ENCODE data around the gene ALG12. TPM values are rescaled to one million over a fixed set of nuclear protein-coding genes. Genes with fewer than 3 reads are reported as not detected.

Gene ALG12
- polyA plus RNA-seq, 1 of the 3 experiments (the other 2 are of a cell fraction) = 9.9 TPM

DNA sequence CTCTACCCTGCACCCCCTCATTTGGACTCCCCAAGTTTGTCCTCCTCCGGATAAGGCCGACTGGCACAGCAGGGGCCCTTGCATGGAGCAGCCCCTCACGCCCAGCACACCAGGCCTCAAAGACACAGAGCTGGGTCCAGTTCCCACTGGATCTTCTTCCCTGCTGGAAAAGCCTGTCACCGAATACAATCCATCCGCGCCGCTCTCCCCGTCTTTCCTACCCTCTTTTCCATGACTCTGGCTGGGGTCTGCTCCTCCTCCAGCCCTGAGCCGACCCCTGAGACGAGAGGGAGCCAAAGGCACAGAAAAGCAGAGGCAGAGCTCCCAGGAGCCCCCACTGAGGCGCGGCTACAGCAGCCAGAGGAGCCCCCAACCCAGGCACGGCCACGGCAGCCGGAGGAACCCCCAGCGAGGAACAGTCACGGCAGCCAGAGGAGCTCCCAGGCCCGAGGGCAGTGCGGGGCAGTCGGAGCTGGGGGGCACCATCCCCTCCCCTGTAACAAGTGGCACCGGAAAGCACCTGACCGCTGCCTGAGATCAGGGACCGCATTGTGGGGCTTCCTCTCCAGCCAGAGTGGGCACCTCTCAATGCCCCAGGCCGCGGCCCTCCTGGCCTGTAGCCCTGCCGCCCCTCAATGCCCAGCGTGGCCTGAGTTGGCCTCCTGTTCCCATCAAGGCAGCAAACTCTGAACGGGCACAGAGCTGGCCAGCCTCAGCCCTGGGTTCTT lies 12.0 kb downstream of the ALG12 start:
- Histone ChIP-seq H3K4me3 (ENCODE audit: low read depth in 2 of 2, low read length in 1 of 2) (no peak overlapping the region), H3K9me2 (no peaks in the 10 kb centered on the region), H3K36me3 (replicated peaks in 1 of 2; ENCODE audit: control insufficient read depth in 1 of 2, insufficient read depth in 2 of 2, low read length in 1 of 2) (peaks cover 9 to 26% of the 10 kb centered on the region in 2 experiments), H3K9ac (no peak overlapping the region), H3K9me3 (no peaks in the 10 kb centered on the region), H4K20me1 (ENCODE audit: insufficient read depth) (no peaks in the 10 kb centered on the region), H3K79me2 (ENCODE audit: insufficient read depth) (no peaks in the 10 kb centered on the region; the same call in 1 of the 2 replicates), H2AFZ (ENCODE audit: low read depth) (no peak overlapping the region), H3F3A (replicated peaks; ENCODE audit: insufficient read depth) (peaks cover 5% of the 10 kb centered on the region), H3K27me3 (ENCODE audit: insufficient read depth) (no peaks in the 10 kb centered on the region), H3K4me2 (no peak overlapping the region), H3K4me1 (ENCODE audit: control insufficient read depth in 1 of 2, insufficient read depth in 2 of 2, low read depth in 1 of 2, low read length in 1 of 2) (peaks cover 0 to 19% of the 10 kb centered on the region in 2 experiments; a peak in 1 of 4 replicates), H3K27ac (ENCODE audit: low read depth in 2 of 2, low read length in 1 of 2) (no peak overlapping the region)
- WGBS (ENCODE audit: low lambda C conversion rate) = 95% methylated on average over 12 of the region's 28 CpGs
- TF ChIP-seq, protein P1, sequence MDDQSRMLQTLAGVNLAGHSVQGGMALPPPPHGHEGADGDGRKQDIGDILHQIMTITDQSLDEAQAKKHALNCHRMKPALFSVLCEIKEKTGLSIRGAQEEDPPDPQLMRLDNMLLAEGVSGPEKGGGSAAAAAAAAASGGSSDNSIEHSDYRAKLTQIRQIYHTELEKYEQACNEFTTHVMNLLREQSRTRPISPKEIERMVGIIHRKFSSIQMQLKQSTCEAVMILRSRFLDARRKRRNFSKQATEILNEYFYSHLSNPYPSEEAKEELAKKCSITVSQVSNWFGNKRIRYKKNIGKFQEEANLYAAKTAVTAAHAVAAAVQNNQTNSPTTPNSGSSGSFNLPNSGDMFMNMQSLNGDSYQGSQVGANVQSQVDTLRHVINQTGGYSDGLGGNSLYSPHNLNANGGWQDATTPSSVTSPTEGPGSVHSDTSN (IDR thresholded peaks at IDR 0.05) = no peak
- no peak for TF ChIP-seq TAF1 (IDR thresholded peaks at IDR 0.05; ENCODE audit: borderline replicate concordance, low read depth, low read length)
- no peak for TF ChIP-seq CHD2 (IDR thresholded peaks at IDR 0.05; ENCODE audit: low read length, partially characterized antibody)
- no peak for TF ChIP-seq RAD21 (IDR thresholded peaks at IDR 0.05; ENCODE audit: low read length)
- no peak for TF ChIP-seq FOSL2 (IDR thresholded peaks at IDR 0.05; ENCODE audit: borderline replicate concordance, low read depth)
- TF ChIP-seq, protein P2, sequence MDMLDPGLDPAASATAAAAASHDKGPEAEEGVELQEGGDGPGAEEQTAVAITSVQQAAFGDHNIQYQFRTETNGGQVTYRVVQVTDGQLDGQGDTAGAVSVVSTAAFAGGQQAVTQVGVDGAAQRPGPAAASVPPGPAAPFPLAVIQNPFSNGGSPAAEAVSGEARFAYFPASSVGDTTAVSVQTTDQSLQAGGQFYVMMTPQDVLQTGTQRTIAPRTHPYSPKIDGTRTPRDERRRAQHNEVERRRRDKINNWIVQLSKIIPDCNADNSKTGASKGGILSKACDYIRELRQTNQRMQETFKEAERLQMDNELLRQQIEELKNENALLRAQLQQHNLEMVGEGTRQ (IDR thresholded peaks at IDR 0.05; ENCODE audit: borderline replicate concordance, low read depth, low read length) = no peak
- TF ChIP-seq SMC3 (IDR thresholded peaks at IDR 0.05; ENCODE audit: low read depth, low read length) = no peak
- no peak for TF ChIP-seq RCOR1 (IDR thresholded peaks at IDR 0.05; ENCODE audit: low read length)
- no peak for TF ChIP-seq GABPA (IDR thresholded peaks at IDR 0.05; ENCODE audit: low read depth)
- TF ChIP-seq GATA2 (CRISPR knock-in tag; IDR thresholded peaks at IDR 0.05) = no peak
- TF ChIP-seq MEF2A (IDR thresholded peaks at IDR 0.05; ENCODE audit: borderline replicate concordance, low read depth) = no peak
- TF ChIP-seq ELF1 (IDR thresholded peaks at IDR 0.05) = no peak
- no peak for TF ChIP-seq EZH2phosphoT487 (IDR thresholded peaks at IDR 0.05; ENCODE audit: borderline replicate concordance, low read depth)
- TF ChIP-seq USF1 (IDR thresholded peaks at IDR 0.05; ENCODE audit: borderline replicate concordance, low read depth) = no peak
- no peak for TF ChIP-seq RFX5 (IDR thresholded peaks at IDR 0.05; ENCODE audit: low read length)
- no peak for TF ChIP-seq TCF12 (IDR thresholded peaks at IDR 0.05)
- TF ChIP-seq SIN3A (IDR thresholded peaks at IDR 0.05; ENCODE audit: borderline replicate concordance, low read depth, low read length) = no peak
- ChIA-PET CTCF (interaction anchor here (1.1 to 1.6 kb wide), 3 partner anchors 9 to 139 kb away, joined by 3 to 7 read pairs (median 4); no protein-coding TSS in a partner anchor), POLR2A (no interaction called here)
- no peak for DNase-seq
